Activated CD8-positive, alpha-beta memory T cell treated with anti-CD3 and anti-CD28 coated beads, Interleukin-2, amount 10 ng/mL, durations not matched to agents 7 days and 5 days (primary cell): ENCODE measurements around the gene PPP1R12C. TPM values are rescaled to one million over a fixed set of nuclear protein-coding genes. Genes with fewer than 3 reads are reported as not detected.

Experiments used
- ATAC-seq: fragments of 150-1000 bp; cut with Tn5 transposase; one replicate; pipeline ENCODE4 v1.10.0; 2021; ENCODE audit warnings: moderate library complexity
- CTCF ChIA-PET: fragments of 350-600 bp; sonication (Branson Sonifier 250); formaldehyde crosslinking; loops from one replicate; lab custom pipeline; 2021; ENCODE audit warnings: antibody characterized with exemption; lab: Charles Lee
- DNase-seq: peaks from one replicate; pipeline ENCODE4 v3.0.0-alpha.2; 2020
- H3K27ac Mint-ChIP-seq: one replicate; pipeline ENCODE4 v1.8.0; 2021; ENCODE audit warnings: mild to moderate bottlenecking, mixed read lengths
- H3K27me3 Mint-ChIP-seq: one replicate; pipeline ENCODE4 v1.8.0; 2021; ENCODE audit warnings: mixed read lengths
- H3K36me3 Mint-ChIP-seq: one replicate; pipeline ENCODE4 v1.8.0; 2021; ENCODE audit warnings: mild to moderate bottlenecking, mixed read lengths
- H3K4me1 Mint-ChIP-seq: one replicate; pipeline ENCODE4 v1.8.0; 2021; ENCODE audit warnings: mixed read lengths
- H3K4me3 Mint-ChIP-seq: one replicate; pipeline ENCODE4 v1.8.0; 2021; ENCODE audit warnings: mild to moderate bottlenecking, moderate library complexity, mixed read lengths
- H3K9me3 Mint-ChIP-seq: one replicate; pipeline ENCODE4 v1.8.0; 2022; ENCODE audit warnings: low read depth, mixed read lengths
- total RNA-seq, 2 experiments: library from RNA; stranded (reverse); gene quantifications; one replicate each; pipeline ENCODE4 v1.2.3, GENCODE V29; 2021

PPP1R12C gene
- total RNA-seq, 2 experiments from 2014 or later: 134 to 144 TPM

GRCh38 chr19:55136399-55137102 is 19.1 kb upstream of the PPP1R12C start:
- H3K4me1 Mint-ChIP-seq: peaks cover 3% of the 10 kb centered on the region
- H3K27ac Mint-ChIP-seq: no peak overlapping the region
- no peak for DNase-seq
- no peaks in the 10 kb centered on the region for H3K36me3 Mint-ChIP-seq
- H3K27me3 Mint-ChIP-seq: peaks cover 31% of the 10 kb centered on the region
- no peak overlapping the region for H3K4me3 Mint-ChIP-seq
- CTCF ChIA-PET: interaction anchor here (0.5 to 1.8 kb wide), 6 partner anchors 24 to 367 kb away, joined by 3 to 7 read pairs (median 5); no protein-coding TSS in a partner anchor
- ATAC-seq: no peak
- H3K9me3 Mint-ChIP-seq: no peaks in the 10 kb centered on the region

DNA sequence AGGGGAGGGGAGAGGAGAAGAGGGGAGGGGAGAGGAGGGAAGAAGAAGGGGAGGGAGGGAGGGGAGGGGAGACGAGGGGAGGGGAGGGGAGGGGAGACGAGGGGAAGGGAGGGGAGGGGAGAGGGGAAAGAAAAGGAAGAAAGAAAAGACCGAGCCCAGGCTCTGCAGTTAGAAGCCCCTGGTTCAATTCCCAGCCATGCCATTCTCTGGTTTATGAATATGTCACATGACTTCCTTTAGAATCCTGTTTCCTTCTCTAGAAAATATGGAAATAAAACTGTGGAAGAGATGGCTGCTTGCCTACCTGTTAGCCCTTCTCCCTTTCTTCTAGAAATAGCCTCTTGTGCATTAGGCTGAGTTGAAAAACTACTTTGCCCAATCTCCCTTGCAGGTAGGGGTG is 17.3 kb upstream of the PPP1R12C start:
- ATAC-seq: no peak
- H3K4me1 Mint-ChIP-seq: no peaks in the 10 kb centered on the region
- no peaks in the 10 kb centered on the region for H3K9me3 Mint-ChIP-seq
- no peaks in the 10 kb centered on the region for H3K36me3 Mint-ChIP-seq
- CTCF ChIA-PET: interaction anchor here (1.0 kb wide), 1 partner anchor 253 kb away, joined by 4 read pairs; no protein-coding TSS in a partner anchor
- no peak for DNase-seq
- H3K27me3 Mint-ChIP-seq: peaks cover 32% of the 10 kb centered on the region
- H3K27ac Mint-ChIP-seq: no peak overlapping the region
- no peak overlapping the region for H3K4me3 Mint-ChIP-seq

DNA sequence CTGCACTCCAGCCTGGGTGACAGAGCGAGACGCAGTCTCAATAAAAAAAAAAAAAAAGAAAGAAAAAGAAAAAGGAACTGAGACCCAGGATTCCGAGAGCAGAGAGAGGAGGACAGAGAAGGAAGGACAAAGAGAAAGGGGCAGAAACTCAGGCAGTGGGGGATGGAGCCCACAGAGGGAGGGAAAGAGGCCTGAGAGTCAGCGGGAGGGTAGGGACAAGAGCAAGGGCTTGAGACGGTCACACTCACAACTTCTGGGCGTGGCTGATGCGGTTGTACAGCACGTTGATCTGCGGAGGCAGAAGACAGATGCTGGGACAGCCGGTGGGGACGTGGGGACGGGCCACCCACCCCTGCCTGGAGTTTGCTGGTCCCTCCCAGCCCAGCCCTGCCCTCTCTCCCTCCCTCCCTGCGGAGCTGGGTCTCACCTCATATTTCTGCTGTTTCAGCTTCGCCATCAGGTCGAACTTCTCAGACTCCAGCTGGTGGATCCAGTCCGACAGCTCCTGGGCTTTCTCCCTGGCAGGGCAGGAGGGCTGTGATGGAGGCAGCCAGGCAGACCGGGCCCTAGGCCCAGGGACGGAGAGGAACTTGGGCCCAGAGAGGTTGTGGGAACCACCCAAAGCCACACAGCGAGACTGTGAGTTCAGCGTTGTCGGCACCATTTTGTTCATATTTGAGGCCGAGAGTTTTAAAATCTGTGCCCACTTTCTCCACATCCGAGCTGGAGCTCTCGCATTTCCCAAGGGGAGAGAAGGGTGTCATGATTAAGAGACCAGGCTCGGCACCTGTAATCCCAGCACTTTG is 16.4 kb upstream of the PPP1R12C start:
- Mint-ChIP-seq H3K4me1 (no peaks in the 10 kb centered on the region), H3K27me3 (peaks cover 36% of the 10 kb centered on the region), H3K9me3 (no peaks in the 10 kb centered on the region), H3K4me3 (no peak overlapping the region), H3K27ac (no peak overlapping the region), H3K36me3 (no peaks in the 10 kb centered on the region)
- CTCF ChIA-PET: interaction anchor here (1.0 to 1.9 kb wide), 4 partner anchors 27 to 252 kb away, joined by 4 to 13 read pairs (median 12); no protein-coding TSS in a partner anchor
- DNase-seq: no peak
- no peak for ATAC-seq

GRCh38 chr19:55132453-55133129 is 15.2 kb upstream of the PPP1R12C start:
- DNase-seq (no peak), ATAC-seq (peak; percentile 30)
- Mint-ChIP-seq H3K9me3 (no peaks in the 10 kb centered on the region), H3K27ac (no peak overlapping the region), H3K36me3 (no peaks in the 10 kb centered on the region), H3K4me3 (no peak overlapping the region), H3K4me1 (no peaks in the 10 kb centered on the region), H3K27me3 (peaks cover 37% of the 10 kb centered on the region)
- CTCF ChIA-PET: interaction anchor here (1.5 to 1.9 kb wide), 4 partner anchors 8 to 251 kb away, joined by 6 to 13 read pairs (median 12); no protein-coding TSS in a partner anchor

DNA sequence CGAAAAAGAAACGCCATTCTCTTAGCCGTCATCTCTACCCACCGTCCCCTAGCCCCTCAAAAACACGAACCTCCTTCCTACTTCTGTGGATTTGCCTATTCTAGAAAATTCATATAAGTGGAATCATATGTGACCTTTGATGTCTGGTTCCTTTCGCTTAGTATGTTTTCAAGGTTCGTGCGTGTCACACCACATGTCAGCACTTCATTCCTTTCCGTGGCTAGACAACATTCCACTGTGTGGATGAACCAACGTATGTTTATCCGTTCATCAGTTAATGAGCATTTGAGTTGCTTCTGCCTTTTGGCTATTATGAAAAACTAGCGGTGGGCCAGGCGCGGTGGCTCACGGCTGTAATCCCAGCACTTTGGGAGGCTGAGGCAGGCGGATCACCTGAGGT is 14.0 kb upstream of the PPP1R12C start:
- no peaks in the 10 kb centered on the region for H3K9me3 Mint-ChIP-seq
- H3K36me3 Mint-ChIP-seq: no peaks in the 10 kb centered on the region
- ATAC-seq (no peak), DNase-seq (no peak)
- peaks cover 48% of the 10 kb centered on the region for H3K27me3 Mint-ChIP-seq
- H3K27ac Mint-ChIP-seq: no peak overlapping the region
- H3K4me3 Mint-ChIP-seq: no peak overlapping the region
- H3K4me1 Mint-ChIP-seq: no peaks in the 10 kb centered on the region
- CTCF ChIA-PET: interaction anchor here (1.9 kb wide), 1 partner anchor 42 kb away, joined by 12 read pairs; no protein-coding TSS in a partner anchor

- ATAC-seq: no peak
- Mint-ChIP-seq H3K36me3 (peaks cover 4% of the 10 kb centered on the region), H3K27me3 (peaks cover 17% of the 10 kb centered on the region), H3K9me3 (no peaks in the 10 kb centered on the region), H3K4me1 (peaks cover 36% of the 10 kb centered on the region), H3K27ac (no peak overlapping the region), H3K4me3 (peak overlapping the region; percentile 35)
- peak; percentile 44 for DNase-seq
- CTCF ChIA-PET: interaction anchor here (0.9 to 1.7 kb wide), 4 partner anchors 40 to 385 kb away, joined by 3 read pairs; no protein-coding TSS in a partner anchor
Observed at GRCh38 chr19:55119053-55119452, 1.6 kb upstream of the PPP1R12C start.

DNA sequence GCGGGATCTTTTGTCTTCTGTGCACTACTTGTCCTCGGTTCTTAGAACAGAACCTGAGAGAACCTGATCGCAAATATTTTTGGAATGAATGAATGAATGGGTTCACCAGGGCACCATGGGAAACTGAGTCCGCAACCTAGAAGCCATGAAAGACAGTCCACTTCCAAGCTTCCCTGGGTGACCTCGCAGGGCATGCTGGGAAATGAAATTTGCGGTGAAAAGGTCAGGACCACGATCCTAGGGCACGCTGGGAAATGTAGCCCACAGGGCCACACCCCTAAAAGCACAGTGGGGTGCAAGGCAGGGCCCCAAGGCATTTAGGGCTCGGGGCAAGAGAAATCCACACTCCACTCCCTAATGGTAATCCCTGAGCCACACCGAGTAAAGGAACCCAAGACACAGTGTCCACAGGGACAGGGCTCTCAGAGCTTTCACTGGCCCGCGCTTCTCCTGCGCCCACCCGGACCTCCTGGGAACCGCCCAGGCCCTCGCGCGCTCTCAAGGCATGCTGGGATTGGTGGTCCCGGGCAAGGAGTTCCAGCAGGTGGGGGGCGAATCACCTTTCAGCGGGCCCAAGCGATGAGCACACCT is 1.1 kb upstream of the PPP1R12C start:
- no peaks in the 10 kb centered on the region for H3K9me3 Mint-ChIP-seq

GRCh38 chr19:55117663-55118391 is 390 bp upstream of the PPP1R12C start:
- ATAC-seq (peak; percentile 95), DNase-seq (peak; percentile 99)
- Mint-ChIP-seq H3K4me3 (peak overlapping the region; percentile 97), H3K27me3 (peaks cover 5% of the 10 kb centered on the region), H3K9me3 (no peaks in the 10 kb centered on the region), H3K27ac (peak overlapping the region; percentile 96), H3K4me1 (peaks cover 36% of the 10 kb centered on the region), H3K36me3 (peaks cover 4% of the 10 kb centered on the region)
- CTCF ChIA-PET: interaction anchor here (0.6 to 3.7 kb wide), 11 partner anchors 10 to 386 kb away, joined by 3 to 17 read pairs (median 3); no protein-coding TSS in a partner anchor

More for the DNA sequence above, 1.1 kb upstream of the PPP1R12C start:
- Mint-ChIP-seq H3K36me3 (peaks cover 4% of the 10 kb centered on the region), H3K27ac (peak overlapping the region; percentile 96), H3K27me3 (peaks cover 11% of the 10 kb centered on the region), H3K4me1 (peaks cover 36% of the 10 kb centered on the region), H3K4me3 (peak overlapping the region; percentile 97)
- CTCF ChIA-PET: interaction anchor here (0.7 to 3.7 kb wide), 8 partner anchors 23 to 385 kb away, joined by 3 to 17 read pairs (median 3); no protein-coding TSS in a partner anchor
- DNase-seq (peak; percentile 67), ATAC-seq (no peak)

GRCh38 chr19:55116232-55116858 is 1.1 kb downstream of the PPP1R12C start:
- peak; percentile 41 for ATAC-seq
- no peaks in the 10 kb centered on the region for H3K9me3 Mint-ChIP-seq
- H3K36me3 Mint-ChIP-seq: peaks cover 4% of the 10 kb centered on the region
- CTCF ChIA-PET: interaction anchor here (0.7 to 3.7 kb wide), 5 partner anchors 8 to 598 kb away, joined by 3 to 17 read pairs (median 3); no protein-coding TSS in a partner anchor
- H3K27ac Mint-ChIP-seq: peak overlapping the region; percentile 91
- peak overlapping the region; percentile 96 for H3K4me3 Mint-ChIP-seq
- H3K27me3 Mint-ChIP-seq: no peaks in the 10 kb centered on the region
- peaks cover 36% of the 10 kb centered on the region for H3K4me1 Mint-ChIP-seq
- DNase-seq: peak; percentile 77

GRCh38 chr19:55115446-55116065 is 1.9 kb downstream of the PPP1R12C start:
- no peak for DNase-seq
- CTCF ChIA-PET: interaction anchor here (3.7 kb wide), 1 partner anchor 28 kb away, joined by 17 read pairs; no protein-coding TSS in a partner anchor
- Mint-ChIP-seq H3K36me3 (peaks cover 7% of the 10 kb centered on the region), H3K4me1 (peaks cover 36% of the 10 kb centered on the region), H3K9me3 (no peaks in the 10 kb centered on the region), H3K27me3 (no peaks in the 10 kb centered on the region), H3K27ac (peak overlapping the region; percentile 91), H3K4me3 (peak overlapping the region; percentile 96)
- no peak for ATAC-seq

- CTCF ChIA-PET: interaction anchor here (3.7 kb wide), 1 partner anchor 27 kb away, joined by 17 read pairs; no protein-coding TSS in a partner anchor
- Mint-ChIP-seq H3K27me3 (no peaks in the 10 kb centered on the region), H3K4me3 (peak overlapping the region; percentile 96), H3K27ac (no peak overlapping the region), H3K4me1 (peaks cover 32% of the 10 kb centered on the region), H3K36me3 (peaks cover 11% of the 10 kb centered on the region), H3K9me3 (no peaks in the 10 kb centered on the region)
- ATAC-seq (no peak), DNase-seq (no peak)
Observed at GRCh38 chr19:55114566-55115145, 2.8 kb downstream of the PPP1R12C start.
